Activated CD8-positive, alpha-beta memory T cell treated with anti-CD3 and anti-CD28 coated beads, Interleukin-2, amount 50 U/mL, for 4 hours (primary cell): Measurements from ENCODE around the gene SLC8A1.

ENCODE experiments used
- DNase-seq: peaks from one replicate; pipeline ENCODE4 v3.0.0-alpha.2; 2020

Gene SLC8A1

GRCh38 chr2:40380041-40380440, 71.8 kb downstream of the SLC8A1 start:
- DNase-seq = no peak

DNA sequence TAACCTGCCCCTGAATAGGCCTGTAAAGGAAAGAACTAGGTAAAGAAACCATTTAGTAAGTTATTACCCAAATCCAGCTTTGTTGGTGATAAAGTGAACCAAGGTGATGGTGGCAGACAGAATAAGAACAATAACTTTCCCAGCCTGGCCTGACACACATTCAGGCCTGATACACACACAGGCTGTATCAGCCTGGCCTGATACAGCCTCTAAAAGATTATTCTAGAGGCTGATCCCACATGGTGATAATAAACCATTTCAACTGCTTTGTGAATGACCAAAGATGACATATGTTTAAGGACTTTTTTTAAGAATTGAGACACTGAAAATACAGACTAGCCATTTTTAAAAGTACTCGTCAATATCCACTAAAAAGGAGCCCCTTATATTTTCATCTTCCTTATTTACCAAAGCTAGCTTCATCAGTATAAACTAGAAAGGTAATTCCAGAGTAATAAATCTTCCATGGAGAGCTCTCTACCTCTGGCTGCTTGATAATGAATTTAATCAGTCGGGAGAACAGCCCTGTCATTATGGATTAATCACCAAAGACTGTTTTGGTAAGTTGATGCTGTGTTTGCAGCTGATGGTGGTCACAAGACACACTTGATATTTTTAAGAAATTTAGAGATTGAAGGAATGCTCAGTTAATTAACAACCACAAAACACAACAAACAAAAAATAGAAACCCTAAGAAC, 77.2 kb downstream of the SLC8A1 start:
- no peak for DNase-seq

- DNase-seq = no peak
These were observed 78.8 kb downstream of the SLC8A1 start for GRCh38 chr2:40373111-40373510.

GRCh38 chr2:40372283-40372985, 79.5 kb downstream of the SLC8A1 start:
- DNase-seq = no peak

DNA sequence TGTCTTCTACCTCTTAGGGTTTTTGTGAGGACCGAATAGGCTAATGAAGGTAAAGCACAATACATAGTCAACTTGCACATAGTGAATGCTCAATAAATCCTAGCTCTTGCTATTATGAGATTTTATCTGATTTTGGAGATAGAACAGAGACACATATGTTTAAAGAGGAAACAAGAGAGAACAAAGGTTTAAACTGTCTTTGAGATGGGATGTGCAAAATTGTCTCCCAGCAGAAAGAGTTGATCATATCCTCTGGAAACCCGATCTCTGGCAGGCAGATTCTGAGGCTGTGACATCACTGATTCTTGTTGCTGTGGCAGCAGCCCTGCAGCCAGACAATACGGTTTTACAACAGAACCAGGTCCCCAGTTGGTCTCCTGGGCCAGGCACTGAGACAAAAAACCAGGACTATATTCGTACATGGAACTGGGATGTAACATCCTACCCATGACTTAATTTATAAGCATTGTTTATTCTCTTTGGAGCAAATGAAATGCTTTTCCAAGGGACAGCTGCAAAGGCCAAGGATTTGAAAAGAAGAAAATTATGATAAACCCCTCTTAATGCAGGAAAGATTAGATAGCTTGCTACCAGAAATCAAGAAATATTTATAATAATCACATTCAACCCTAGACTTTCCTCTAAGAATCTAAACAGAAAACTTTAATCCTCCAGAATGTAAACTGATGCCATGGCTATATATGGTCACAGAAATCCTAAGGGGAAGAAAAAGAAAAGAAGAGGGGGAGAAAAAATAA, 80.2 kb downstream of the SLC8A1 start:
- DNase-seq = no peak

DNA sequence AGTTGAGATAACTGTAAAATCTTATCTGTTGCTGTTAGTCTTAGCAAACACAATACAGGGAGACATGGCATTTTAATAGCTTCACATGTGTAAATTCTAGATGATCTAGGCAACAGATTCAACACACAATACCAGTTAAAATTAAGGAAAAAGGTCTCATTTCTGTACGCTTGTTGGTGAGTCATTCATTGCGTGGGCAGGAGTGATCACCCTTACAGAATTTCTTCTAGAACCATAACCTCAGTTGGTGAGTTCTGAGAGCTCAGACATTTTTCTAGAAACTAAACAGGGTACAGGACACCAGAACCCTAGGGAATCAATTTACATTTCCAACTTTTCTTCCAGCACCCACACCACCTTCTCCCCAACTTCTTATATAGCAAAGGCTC, 81.9 kb downstream of the SLC8A1 start:
- DNase-seq = no peak

GRCh38 chr2:40369267-40370006, 82.5 kb downstream of the SLC8A1 start:
- no peak for DNase-seq

GRCh38 chr2:40367652-40368051, 84.2 kb downstream of the SLC8A1 start:
- no peak for DNase-seq

GRCh38 chr2:40367032-40367431, 84.9 kb downstream of the SLC8A1 start:
- DNase-seq = no peak

GRCh38 chr2:40364151-40364874, 87.6 kb downstream of the SLC8A1 start:
- DNase-seq = no peak

DNA sequence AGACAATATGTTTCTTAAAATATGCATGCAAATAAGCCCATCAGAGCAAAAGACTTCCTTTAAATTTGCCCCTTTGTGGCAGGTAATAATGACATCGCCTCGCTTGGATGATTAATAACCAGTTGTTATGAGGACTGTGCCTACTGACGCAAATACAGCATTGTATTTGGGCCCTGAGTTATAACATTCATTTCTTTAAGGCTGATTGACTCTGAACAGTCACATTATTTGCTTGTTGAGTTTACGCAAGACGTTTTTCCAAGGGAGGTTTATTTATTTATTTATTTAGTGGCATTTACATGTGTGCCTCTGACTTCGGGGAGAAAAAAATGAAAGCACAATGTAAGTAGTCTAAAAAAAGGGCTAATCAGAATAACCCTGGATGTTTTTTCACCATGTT, 88.3 kb downstream of the SLC8A1 start:
- no peak for DNase-seq

DNA sequence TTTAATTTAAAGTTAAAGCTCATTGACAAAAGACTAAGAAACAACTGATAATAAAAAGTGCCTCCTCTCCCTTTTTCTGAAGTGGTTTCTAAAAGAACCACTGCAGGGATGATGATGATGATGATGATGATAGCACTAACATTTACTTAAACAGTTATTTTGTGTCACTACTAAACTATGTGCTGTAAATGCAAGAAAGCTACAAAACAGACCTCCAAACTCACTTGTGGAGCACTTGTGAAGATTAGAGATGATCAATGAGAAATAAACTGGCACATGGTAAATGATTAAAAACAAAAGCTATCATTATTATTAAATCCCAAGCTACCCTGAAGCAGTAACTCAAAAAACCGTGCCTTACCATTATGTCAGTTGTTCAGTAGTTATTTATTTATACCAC, 88.7 kb downstream of the SLC8A1 start:
- no peak for DNase-seq

GRCh38 chr2:40361478-40361877, 90.4 kb downstream of the SLC8A1 start:
- no peak for DNase-seq

GRCh38 chr2:40360652-40361051, 91.2 kb downstream of the SLC8A1 start:
- no peak for DNase-seq

GRCh38 chr2:40359811-40360210, 92.1 kb downstream of the SLC8A1 start:
- DNase-seq = no peak

- DNase-seq = no peak
These were observed 93.1 kb downstream of the SLC8A1 start for GRCh38 chr2:40358783-40359182.

DNA sequence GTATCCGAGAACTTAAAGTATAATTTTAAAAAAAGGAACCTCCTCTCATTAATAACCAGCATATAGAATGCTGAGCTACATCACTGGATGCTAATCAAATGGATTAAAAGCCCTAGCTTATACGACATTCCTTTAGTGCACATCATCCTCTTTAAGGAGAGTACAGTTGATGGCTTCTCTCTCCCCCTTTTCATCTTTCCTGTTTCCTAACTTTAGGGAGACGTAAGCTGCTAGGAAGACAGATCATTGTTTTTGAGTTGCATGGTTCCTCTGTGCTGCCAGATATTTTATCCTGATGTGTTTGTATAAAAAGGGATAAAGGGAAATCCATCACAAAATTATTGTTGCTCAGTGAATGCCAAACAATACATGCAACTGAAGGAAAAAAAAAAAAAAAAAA, 94.2 kb downstream of the SLC8A1 start:
- no peak for DNase-seq

DNA sequence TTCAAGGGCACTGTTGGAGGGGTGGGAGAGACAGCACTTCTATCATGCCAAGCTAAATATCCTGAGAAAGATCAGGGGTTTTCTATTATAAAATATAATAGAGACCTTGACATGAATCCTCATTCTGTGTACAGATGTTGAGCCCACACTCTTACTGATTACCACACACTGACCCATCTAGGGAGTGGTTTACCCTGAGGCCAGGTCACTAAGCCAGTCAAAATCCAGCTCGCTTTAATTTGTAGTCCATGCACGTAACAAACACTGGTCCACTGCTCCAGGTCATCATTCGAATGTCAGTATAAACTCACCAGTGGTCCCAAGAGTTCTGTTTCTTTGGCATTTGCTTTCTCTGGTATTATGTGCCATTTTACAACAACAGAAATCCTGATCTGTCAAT, 96.4 kb downstream of the SLC8A1 start:
- DNase-seq = no peak

- DNase-seq = no peak
These were observed 98.7 kb downstream of the SLC8A1 start for GRCh38 chr2:40353231-40353630.

DNA sequence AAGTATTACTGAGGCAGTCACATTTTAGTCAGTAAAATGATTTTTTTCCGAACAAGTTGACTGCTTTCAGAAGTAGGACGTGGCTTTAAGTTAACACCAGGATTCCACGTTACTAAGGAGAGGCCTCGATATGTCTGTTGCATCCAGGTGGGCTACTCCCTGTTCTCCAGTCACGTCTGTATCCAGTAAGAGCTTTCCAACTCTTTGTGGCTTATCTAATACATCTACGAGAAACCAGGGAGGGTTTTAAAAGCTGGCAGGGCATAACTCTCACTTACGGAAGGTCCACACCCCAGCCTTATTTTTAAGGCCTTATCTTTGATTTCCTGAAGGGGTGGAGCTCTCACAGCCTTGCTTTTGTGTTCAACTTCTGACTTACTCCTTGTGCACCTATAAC, 99.2 kb downstream of the SLC8A1 start:
- no peak for DNase-seq

DNA sequence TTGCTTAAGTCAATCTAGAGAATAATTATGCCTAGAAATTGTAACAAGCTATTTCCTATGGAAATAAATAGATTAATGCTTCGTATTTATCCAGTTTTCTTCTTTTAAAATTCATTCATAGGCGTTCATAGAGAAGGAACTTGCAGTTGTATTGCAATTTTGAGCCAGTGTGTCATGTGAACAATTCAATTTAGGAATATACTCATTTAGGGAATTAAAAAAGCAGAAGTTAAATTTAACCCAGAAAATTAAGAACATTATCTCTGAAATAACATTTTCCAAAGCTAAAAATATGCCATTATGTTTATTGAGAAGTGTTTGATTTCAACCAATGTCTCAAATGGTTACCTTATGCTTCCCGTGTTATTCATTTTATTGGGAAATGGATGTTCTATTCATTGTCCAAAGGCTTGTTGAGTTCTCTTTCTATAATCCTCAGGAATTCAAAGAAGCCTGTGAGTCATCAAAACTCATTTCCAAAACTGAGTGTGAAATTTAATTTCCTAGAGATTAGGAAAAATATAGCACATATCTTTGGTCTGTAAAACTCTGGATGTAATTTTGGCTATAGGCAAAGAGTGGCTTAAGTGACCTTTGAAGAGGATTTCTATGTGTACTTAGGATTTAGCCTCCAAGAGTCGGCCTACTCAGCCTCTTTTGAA, 99.7 kb downstream of the SLC8A1 start:
- no peak for DNase-seq

- no peak for DNase-seq
These were observed 103.2 kb downstream of the SLC8A1 start for GRCh38 chr2:40348665-40349064.
